Stimulated activated naive CD4-positive, alpha-beta T cell (primary cell): ENCODE results near the gene TMEM214.
A peak's percentile ranks its signal among the peaks of the same experiment; 100 is the strongest.

Experiments used
- DNase-seq, 6 experiments: peaks; one replicate each; lab custom pipeline; 2025; lab: John Stamatoyannopoulos, UW

The TMEM214 gene

DNA sequence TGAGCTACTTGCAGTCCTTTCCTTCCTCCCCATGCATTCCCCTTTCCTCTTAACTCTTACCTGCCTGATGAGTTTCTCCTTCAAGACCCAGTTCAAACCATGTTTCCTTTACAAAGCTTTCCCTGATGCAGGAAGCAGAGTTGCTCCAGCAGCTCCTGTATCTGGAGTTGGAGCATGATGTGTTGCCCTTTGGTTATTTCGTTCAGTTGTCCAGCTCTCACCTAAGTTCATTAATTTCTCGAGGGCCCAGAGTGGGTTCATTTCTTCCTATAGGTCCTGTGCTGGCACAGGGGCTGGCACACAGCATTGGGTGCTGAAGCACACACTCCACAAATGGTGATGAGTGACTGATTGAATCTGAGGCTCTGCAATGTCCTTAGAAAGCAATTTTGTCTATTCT, 23.0 kb upstream of the TMEM214 start:
- no peak for DNase-seq

DNA sequence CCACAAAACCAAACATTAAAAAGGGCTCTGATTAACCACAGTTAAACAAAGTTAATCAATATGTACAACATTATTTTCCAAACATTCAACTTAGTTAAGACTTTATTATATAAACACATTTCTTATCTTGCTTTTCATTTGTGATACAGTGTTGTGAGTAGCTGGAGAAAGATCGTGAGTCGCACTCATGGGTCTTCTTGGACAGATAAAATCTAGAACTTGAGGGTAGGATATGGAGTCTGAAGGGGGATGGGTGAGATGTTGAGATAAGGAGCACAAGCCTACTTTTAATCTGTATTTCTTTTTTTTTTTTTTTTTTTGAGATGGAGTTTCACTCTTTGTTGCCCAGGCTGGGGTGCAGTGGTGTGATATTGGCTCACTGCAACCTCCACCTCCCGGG, 22.6 kb upstream of the TMEM214 start:
- DNase-seq: no peak

DNA sequence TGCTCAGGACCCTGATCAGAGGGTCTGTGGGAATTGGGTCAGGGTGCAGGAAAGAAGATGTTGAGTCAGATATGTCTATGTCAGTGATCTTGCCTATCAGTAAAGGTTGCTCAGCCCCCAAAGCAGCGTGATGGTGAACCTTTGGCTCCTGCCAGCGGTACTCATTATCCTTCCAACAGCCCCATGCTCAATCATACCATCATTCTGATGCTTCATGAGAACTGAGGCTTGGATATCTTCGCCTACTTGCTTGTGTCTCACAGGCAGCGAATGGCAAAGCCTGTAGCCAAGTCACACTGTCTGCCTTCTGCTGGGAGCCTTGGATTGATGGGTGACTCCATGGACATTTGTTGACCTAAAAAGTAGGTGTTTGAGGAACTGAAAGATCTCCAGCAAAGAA, 19.0 kb upstream of the TMEM214 start:
- DNase-seq: no peak

DNA sequence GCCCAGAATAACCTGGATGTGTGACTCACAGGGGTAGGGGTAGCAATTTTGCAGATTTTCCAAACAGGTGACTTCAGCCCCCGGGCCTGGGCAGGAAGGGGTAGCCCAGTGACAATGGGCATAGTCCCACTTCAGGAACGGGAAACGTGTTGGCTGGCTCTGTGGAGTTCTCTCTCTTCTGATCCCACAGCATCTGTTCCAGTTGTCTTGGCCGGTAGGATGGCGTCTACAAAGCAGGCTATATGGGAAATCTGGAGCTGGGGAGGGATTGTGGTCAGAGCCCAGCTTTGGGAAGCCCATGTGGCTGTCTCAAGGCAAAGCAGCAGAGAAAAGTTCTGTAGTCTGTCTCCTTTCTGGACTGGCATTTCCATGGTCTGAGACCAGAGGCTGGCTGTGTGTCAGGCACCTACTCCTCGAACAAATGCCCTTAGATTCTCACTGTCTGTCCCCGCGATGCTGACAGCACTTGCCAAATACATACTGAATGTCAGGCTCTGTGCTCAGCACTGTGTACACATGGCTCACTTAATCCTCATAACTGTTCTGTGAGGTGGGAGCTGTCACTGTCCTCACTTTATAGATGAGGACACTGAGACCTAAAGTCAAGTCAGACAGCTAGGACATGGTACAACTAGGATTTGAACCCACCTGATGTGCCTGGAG, 17.9 kb upstream of the TMEM214 start:
- DNase-seq: no peak

GRCh38 chr2:27016801-27017325, 15.9 kb upstream of the TMEM214 start:
- peak; percentile 7 to 42 (median 26) for DNase-seq

- DNase-seq: no peak
Observed at GRCh38 chr2:27018142-27018541, 14.6 kb upstream of the TMEM214 start.

- no peak for DNase-seq
Observed at GRCh38 chr2:27019459-27019858, 13.3 kb upstream of the TMEM214 start.

DNA sequence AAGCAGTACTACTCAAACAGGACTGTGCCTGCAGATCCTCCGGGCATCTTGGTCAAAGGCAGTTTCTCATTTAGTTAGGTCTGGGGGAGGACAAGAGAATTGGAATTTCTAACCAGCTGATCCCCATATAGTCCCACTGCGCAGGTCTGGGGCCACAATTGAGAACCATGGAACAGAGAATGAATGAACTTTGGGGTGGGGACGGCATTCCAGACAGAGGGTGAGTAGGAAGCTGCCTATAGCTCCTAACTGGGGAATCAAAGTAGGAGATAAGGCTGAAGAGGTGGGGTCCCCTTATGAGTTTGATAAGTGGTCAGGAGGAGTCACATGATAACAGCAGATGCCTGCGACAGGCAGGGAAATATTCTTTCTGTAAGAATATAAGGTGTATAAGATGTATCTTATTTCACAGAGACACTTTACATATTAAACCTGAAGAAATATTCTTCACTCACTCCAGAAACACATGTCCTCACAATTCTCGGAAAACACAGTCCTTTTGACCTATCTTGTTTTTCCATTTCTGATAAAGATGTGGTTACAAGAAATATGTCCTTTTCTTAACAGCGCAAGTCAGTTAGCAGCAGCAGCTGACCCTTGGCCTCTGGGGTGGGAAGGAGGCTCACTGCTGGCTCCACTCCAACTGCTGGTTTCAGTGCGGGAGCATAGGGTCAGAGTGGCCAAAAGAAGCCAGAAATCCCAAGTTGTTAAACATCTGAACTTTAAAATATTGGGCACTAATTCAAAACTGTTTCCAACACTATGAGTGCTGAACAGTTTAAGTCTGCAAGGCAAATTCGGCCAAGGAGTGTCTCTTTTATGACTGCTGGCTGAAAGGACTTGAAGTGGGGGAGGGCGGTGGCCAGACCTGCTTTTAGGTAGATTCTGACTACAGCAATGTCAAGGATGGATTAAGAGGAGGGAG, 12.6 kb upstream of the TMEM214 start:
- DNase-seq: no peak

DNA sequence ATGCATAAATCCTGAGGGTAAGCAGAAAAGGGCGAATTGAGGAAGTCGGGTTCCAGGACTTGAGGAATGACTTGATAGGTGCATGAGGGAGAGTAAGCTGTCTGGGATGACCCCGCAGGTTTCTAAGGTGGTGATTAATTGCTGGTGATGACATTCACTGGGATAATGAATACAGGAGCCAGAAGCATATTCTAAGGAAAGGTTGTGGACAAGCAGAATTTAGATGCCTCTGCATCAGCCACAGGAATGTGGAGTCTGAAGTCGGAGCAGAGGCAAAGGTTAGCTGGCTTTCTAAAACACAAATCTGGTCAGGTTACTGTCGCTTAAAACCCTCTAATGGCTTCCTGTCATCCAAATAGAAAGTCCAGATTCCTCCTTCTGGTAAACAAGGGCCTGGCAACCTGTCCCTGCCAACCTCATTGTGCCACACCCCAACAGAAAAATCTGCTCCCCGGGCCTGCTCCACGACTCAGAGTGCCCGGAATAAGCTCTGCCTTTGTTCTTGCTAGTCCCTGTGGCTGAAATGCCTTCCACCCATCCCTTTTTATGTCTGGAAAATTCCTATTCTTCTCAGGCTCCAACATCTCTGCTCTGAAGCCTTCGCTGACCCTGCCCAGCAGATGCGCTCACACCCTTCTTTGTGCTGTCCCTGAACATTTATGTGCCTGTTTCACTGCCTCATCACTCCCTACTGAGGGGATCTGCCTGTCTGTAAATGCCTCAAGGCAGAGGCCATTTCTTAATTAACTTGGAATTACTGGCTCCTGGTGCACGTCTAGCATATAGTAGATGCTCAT, 11.3 kb upstream of the TMEM214 start:
- DNase-seq: no peak

DNA sequence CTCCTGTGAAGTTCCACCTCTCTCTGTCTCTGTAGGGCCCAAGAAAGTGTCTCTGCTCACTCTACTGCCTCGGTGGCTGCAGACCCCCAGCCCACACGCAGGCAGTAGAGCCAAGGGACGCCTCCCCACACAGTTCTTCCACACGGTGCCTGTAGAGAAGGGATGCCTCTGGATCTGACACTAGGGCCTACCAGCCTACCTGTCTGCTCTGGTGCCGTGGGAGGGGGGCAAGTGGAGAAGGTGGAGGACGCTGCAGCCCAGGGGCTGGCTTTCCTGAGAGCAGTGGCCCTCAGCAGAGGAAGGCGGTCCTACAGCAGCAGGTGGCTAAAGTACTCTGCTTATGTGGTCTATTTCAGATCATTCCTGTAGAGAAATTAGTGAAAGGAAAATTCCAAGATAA, 9.0 kb upstream of the TMEM214 start:
- DNase-seq: no peak

GRCh38 chr2:27024188-27024587, 8.6 kb upstream of the TMEM214 start:
- DNase-seq: no peak

- no peak for DNase-seq
Observed at GRCh38 chr2:27024812-27025211, 8.0 kb upstream of the TMEM214 start.

GRCh38 chr2:27025281-27025800, 7.4 kb upstream of the TMEM214 start:
- no peak for DNase-seq

- DNase-seq: no peak
Observed at GRCh38 chr2:27025861-27026851, 6.6 kb upstream of the TMEM214 start.

- no peak for DNase-seq
Observed at GRCh38 chr2:27027211-27027651, 5.5 kb upstream of the TMEM214 start.

- no peak for DNase-seq
Observed at GRCh38 chr2:27029051-27029450, 3.7 kb upstream of the TMEM214 start.

DNA sequence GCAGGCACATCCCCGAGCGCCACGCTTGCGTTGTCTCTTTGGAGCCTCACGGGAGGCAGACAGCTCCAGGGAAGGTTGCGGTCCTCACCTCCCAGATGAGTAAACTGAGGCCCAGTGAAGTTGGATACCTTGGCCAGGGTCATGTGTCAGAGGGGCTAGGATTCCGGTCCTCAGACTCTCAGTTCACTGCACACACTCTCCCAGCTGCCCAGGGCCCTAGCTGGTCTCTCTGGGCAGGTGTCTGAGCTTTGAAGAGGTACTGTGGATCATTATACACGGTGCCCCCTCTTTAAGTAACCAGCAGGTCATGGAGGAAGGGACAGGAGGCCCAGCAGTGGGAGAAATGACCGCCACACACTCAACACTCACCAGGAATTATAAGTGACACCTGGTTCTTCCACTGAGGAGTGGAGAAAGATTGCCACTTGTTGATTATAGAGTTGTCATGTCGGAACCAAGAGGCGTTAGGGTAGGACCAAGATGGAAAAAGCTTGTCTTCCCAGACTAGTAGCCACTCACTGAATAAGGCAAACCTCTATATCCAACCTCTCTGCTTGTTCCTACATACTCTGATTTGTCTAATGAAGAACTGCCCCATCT, 588 bp downstream of the TMEM214 start:
- DNase-seq: no peak

DNA sequence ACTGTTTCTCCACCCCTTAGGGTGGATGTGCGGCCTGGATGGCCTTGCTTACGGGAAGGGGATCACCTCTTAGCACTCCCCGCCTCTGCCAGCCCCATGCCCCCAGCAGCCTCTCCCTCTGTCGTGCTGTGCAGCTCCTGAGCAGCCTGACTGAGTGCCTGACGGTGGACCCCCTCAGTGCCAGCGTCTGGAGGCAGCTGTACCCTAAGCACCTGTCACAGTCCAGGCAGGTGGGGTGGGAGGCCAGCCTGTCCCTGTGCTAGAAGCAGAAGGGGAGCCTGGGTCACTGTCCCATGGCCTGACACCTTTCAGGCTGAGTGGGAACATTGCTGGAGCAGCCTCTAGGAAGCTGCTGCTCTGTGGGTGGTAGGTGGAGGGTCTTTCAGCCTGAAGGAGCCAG, 5.2 kb downstream of the TMEM214 start:
- DNase-seq: no peak

DNA sequence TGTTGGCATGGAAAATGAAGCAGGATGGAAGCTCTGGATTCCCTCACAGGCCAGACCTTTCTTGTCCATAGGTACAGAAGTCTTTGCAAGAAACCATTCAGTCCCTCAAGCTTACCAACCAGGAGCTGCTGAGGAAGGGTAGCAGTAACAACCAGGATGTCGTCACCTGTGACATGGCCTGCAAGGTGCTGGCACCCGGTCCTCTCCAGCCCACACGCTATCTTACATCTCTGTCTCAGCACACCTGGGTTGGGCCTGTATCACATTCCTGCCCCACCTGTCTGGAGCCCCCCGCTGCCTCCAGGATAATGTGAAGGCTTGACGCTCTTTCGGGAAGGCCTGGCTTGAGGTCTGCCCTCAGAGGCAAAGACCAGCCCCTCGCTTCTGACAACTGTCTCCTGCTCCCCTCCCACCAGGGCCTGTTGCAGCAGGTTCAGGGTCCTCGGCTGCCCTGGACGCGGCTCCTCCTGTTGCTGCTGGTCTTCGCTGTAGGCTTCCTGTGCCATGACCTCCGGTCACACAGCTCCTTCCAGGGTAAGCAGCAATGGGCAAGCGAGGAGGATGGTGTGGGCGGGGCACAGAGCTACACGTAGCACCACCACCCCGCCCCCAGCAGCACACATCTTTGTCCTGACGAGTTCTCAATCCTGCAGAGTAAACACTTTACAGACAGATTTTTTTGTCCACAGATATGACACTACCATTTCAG, 6.0 kb downstream of the TMEM214 start:
- DNase-seq: no peak

GRCh38 chr2:27039426-27039825, 6.7 kb downstream of the TMEM214 start:
- no peak for DNase-seq
